Vagina (tissue), 2 donors: ENCODE measurements around the gene SH3RF2. TPM values are rescaled to one million over a fixed set of nuclear protein-coding genes. Genes with fewer than 3 reads are reported as not detected.
"Not testable (repeated sequence)": the region's sequence is repeated elsewhere in the genome, so short reads cannot be mapped to it uniquely, and the experiment has no call there.

Source experiments
- DNase-seq, 2 donors: peaks; one replicate each; pipeline ENCODE4 v3.0.0-alpha.2; 2017; ENCODE audit errors: extremely low spot score in 2 of 2
- H3K27ac ChIP-seq: fragments of 200-600 bp; sonication (generic); one replicate; pipeline ENCODE4 v1.5.1; 2019
- H3K27me3 ChIP-seq: fragments of 200-600 bp; sonication (generic); one replicate; pipeline ENCODE4 v1.5.1; 2019
- H3K36me3 ChIP-seq, 2 donors: fragments of 200-600 bp; sonication (generic); one replicate each; pipeline ENCODE4 v1.5.1; 2017 to 2019
- H3K4me1 ChIP-seq: fragments of 200-600 bp; sonication (generic); one replicate; pipeline ENCODE4 v1.5.1; 2019
- H3K4me3 ChIP-seq, 2 donors: fragments of 200-600 bp; sonication (generic); 1 replicate in 1 of 2; 2 replicates in 1 of 2; pipeline ENCODE4 v1.5.1; 2016 to 2019
- H3K9me3 ChIP-seq: fragments of 200-600 bp; sonication (generic); one replicate; pipeline ENCODE4 v1.5.1; 2019
- CTCF ChIP-seq, 3 experiments: fragments of 450-650 bp in 2 of 3; fragments of 200-600 bp in 1 of 3; sonication (generic) in 1 of 3; IDR thresholded peaks; one replicate each; pipeline ENCODE4 v1.5.1; 2017 to 2019; ENCODE audit warnings: antibody characterized with exemption in 3 of 3, mild to moderate bottlenecking in 2 of 3, moderate library complexity in 2 of 3
- POLR2A ChIP-seq, 2 donors: fragments of 450-650 bp; IDR thresholded peaks; one replicate each; pipeline ENCODE4 v1.6.1; 2017; ENCODE audit warnings: antibody characterized with exemption in 2 of 2, mild to moderate bottlenecking in 2 of 2, moderate library complexity in 2 of 2
- POLR2AphosphoS5 ChIP-seq, 2 donors: sonication (generic); formaldehyde crosslinking; IDR thresholded peaks; one replicate each; pipeline ENCODE4 v1.9.0; 2017; ENCODE audit warnings: antibody characterized with exemption in 2 of 2, mild to moderate bottlenecking in 2 of 2, low read depth in 1 of 2; ENCODE audit not compliant: insufficient read depth in 1 of 2
- intact Hi-C: fragments of 100-400 bp; cut with DNase I; formaldehyde crosslinking; loops from one replicate; pipeline ENCODE4 v1.15.1; 2023
- total RNA-seq: library from RNA; depleted of rRNA; stranded (reverse); fragments of >200 nt; gene quantifications from one replicate; pipeline ENCODE4 v1.2.3, GENCODE V29; 2016

The SH3RF2 gene
- total RNA-seq, 1 donor from 2014 or later = 48.4 TPM

GRCh38 chr5:145948047-145948446 is 11.7 kb downstream of the SH3RF2 start:
- TF ChIP-seq POLR2A (IDR thresholded peaks at IDR 0.05) (no peak), CTCF (IDR thresholded peaks at IDR 0.05) (no peak)
- intact Hi-C loops = no loop called here
- H3K27me3 ChIP-seq = no peaks in the 10 kb centered on the region

GRCh38 chr5:145948921-145949320 is 12.5 kb downstream of the SH3RF2 start:
- H3K27me3 ChIP-seq = no peaks in the 10 kb centered on the region
- no peaks in the 10 kb centered on the region for H3K36me3 ChIP-seq
- no peak overlapping the region for H3K27ac ChIP-seq
- intact Hi-C loops = no loop called here
- TF ChIP-seq CTCF (IDR thresholded peaks at IDR 0.05) (no peak), POLR2A (IDR thresholded peaks at IDR 0.05) (no peak), POLR2AphosphoS5 (IDR thresholded peaks at IDR 0.05; ENCODE audit: insufficient read depth in 1 of 2, low read depth in 1 of 2) (no peak)
- H3K9me3 ChIP-seq = no peaks in the 10 kb centered on the region
- no peak for DNase-seq
- H3K4me1 ChIP-seq = peaks cover 10% of the 10 kb centered on the region
- no peak overlapping the region for H3K4me3 ChIP-seq

More at GRCh38 chr5:145948047-145948446, 11.7 kb downstream of the SH3RF2 start:
- Histone ChIP-seq H3K4me1 (peaks cover 12% of the 10 kb centered on the region), H3K9me3 (no peaks in the 10 kb centered on the region), H3K4me3 (no peak overlapping the region), H3K36me3 (no peaks in the 10 kb centered on the region), H3K27ac (no peak overlapping the region)
- DNase-seq = no peak

- H3K27me3 ChIP-seq = no peaks in the 10 kb centered on the region
- H3K4me3 ChIP-seq = no peak overlapping the region
- DNase-seq = no peak
- H3K9me3 ChIP-seq = no peaks in the 10 kb centered on the region
- no peak overlapping the region for H3K27ac ChIP-seq
- H3K4me1 ChIP-seq = peaks cover 6% of the 10 kb centered on the region
- intact Hi-C loops = no loop called here
- no peak for TF ChIP-seq POLR2AphosphoS5 (IDR thresholded peaks at IDR 0.05; ENCODE audit: insufficient read depth in 1 of 2, low read depth in 1 of 2)
- no peak for TF ChIP-seq POLR2A (IDR thresholded peaks at IDR 0.05)
- no peak for TF ChIP-seq CTCF (IDR thresholded peaks at IDR 0.05)
- no peaks in the 10 kb centered on the region for H3K36me3 ChIP-seq
These were observed 13.1 kb downstream of the SH3RF2 start for GRCh38 chr5:145949474-145949873.

GRCh38 chr5:145951071-145951470 is 14.7 kb downstream of the SH3RF2 start:
- Histone ChIP-seq H3K27me3 (no peaks in the 10 kb centered on the region), H3K36me3 (no peaks in the 10 kb centered on the region), H3K4me1 (peaks cover under 1% of the 10 kb centered on the region), H3K4me3 (no peak overlapping the region), H3K27ac (no peak overlapping the region), H3K9me3 (no peaks in the 10 kb centered on the region)
- no peak for TF ChIP-seq POLR2AphosphoS5 (IDR thresholded peaks at IDR 0.05; ENCODE audit: insufficient read depth in 1 of 2, low read depth in 1 of 2)
- no peak for TF ChIP-seq CTCF (IDR thresholded peaks at IDR 0.05)
- no peak for TF ChIP-seq POLR2A (IDR thresholded peaks at IDR 0.05)
- intact Hi-C loops = no loop called here
- DNase-seq = no peak

GRCh38 chr5:145953202-145953601 is 16.8 kb downstream of the SH3RF2 start:
- Histone ChIP-seq H3K4me1 (no peaks in the 10 kb centered on the region), H3K27ac (no peak overlapping the region), H3K36me3 (no peaks in the 10 kb centered on the region), H3K27me3 (no peaks in the 10 kb centered on the region), H3K4me3 (no peak overlapping the region), H3K9me3 (no peaks in the 10 kb centered on the region)
- TF ChIP-seq POLR2A (IDR thresholded peaks at IDR 0.05) (no peak), POLR2AphosphoS5 (IDR thresholded peaks at IDR 0.05; ENCODE audit: insufficient read depth in 1 of 2, low read depth in 1 of 2) (no peak), CTCF (IDR thresholded peaks at IDR 0.05) (no peak)
- DNase-seq = no peak
- intact Hi-C loops = no loop called here

- H3K9me3 ChIP-seq, H3K4me1 ChIP-seq, H3K36me3 ChIP-seq, H3K4me3 ChIP-seq, H3K27ac ChIP-seq, intact Hi-C loops, H3K27me3 ChIP-seq, DNase-seq: not testable (repeated sequence)
These were observed 17.8 kb downstream of the SH3RF2 start for GRCh38 chr5:145954140-145954539.
